Lung microvascular endothelial cell (primary cell): Measurements from ENCODE around the gene CHST9. TPM values are rescaled to one million over a fixed set of nuclear protein-coding genes. Genes with fewer than 3 reads are reported as not detected.
"Not testable (repeated sequence)": the region's sequence is repeated elsewhere in the genome, so short reads cannot be mapped to it uniquely, and the experiment has no call there.

Experiments used
- DNase-seq, 2 donors: peaks; one replicate each; pipeline versions ENCODE4 v3.0.0 to v3.0.0-alpha.2; 2010; ENCODE audit warnings: low read depth in 2 of 2
- total RNA-seq: library from RNA; depleted of rRNA; stranded (reverse); fragments of >200 nt; gene quantifications from 2 replicates; pipeline ENCODE4 v1.2.1, GENCODE V29; 2014

The CHST9 gene
- total RNA-seq, 1 donor from 2014 or later: not detected

DNA sequence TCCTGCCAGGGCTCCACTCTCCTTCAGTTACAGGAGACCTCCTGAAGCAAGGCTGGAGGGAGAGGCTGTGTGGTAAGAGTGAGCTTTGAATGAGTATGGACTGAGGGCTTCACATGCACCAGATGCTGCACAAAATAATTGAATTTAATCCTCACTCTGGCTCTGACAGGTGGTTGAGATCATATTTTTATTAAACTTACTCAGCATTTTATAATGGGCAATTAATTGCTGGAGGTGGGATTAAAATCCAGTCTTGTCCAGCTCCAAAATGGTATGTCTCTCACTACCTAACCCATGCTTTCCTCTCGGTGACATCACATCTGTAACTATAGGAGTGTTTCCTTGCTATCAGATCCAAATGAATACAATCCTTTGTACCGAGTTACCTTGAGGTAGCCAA lies 253.4 kb downstream of the CHST9 start:
- no peak for DNase-seq

- DNase-seq: no peak
These were observed 254.5 kb downstream of the CHST9 start for GRCh38 chr18:26930630-26931029.

DNA sequence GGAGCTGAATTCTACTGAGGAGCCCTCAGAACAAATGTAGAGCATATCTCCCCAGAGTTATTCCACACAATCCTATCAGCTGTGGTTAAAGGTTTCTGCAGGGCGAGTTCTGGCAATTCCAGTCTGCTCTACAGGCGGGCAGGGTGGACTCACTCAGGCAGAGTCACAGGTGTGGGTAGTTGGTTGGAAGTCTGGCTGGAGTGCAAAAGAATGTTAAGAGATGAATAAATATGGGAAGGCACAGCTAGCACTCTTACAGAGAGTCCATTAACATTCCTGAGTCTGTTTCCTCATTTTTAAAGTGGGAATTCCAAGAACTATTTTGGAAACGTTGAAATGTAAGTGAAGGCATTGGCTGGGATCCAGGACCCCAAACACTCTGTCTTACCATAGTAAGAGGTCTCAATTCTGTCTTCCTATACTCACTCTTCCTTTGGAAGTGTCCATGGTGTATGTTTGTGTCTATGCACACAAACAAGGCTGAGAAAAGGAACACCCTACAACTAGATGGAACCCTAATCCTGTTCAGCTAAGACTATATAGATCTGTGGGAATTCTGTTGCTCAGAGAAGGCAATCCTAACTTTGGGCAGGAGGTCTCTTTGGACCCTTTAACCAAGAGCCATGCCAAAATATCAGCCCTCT lies 256.3 kb downstream of the CHST9 start:
- DNase-seq: no peak

- not testable (repeated sequence) for DNase-seq
These were observed 257.3 kb downstream of the CHST9 start for GRCh38 chr18:26927822-26928221.

DNA sequence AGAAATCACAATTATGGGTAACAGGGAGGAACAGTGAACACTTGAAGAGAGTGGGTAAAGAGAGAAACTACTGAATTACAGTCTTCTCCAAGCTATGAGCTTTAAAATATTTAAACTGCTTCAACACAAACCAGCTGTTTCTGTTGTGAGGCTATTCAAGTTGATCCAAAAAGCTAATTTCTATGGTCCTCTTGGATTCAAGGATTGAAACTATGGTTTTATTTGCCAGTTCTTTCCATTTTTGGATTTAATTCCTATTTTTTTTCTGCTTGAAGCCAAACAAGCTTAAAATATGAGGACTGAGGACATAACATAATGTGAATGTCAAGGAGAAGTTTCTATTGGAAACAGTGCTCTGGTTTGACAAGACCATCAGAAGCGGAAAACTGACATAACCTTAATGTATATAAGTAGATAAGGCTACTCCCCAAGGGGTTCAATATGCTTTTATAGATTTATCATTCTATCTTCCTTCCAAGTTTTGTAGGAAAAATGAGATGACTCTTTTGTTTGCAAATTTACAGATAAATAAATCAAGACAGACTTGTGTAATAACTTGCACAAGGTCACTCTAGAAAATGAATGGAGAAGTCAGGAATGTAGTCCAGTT lies 258.9 kb downstream of the CHST9 start:
- no peak for DNase-seq

GRCh38 chr18:26925313-26925712 lies 259.8 kb downstream of the CHST9 start:
- DNase-seq: no peak

DNA sequence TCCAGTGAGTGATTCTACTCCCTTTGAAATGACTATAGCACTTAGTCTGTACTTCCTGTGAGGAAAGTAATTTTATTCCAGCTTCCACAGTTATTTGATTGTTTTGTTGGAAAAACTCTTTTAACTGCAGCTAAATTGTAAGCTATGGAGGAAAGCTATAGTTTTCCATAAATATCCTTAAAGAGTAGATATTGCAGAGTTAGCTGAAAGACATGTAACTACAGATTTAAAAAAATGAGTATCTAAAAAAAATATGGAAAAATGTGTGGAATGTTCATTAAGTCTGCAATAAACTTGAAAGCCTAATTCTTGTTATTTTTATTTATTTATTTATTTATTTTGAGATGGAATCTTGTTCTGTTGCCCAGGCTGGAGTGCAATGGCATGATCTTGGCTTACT lies 262.8 kb downstream of the CHST9 start:
- DNase-seq: no peak

GRCh38 chr18:26920644-26921043 lies 264.5 kb downstream of the CHST9 start:
- no peak for DNase-seq

DNA sequence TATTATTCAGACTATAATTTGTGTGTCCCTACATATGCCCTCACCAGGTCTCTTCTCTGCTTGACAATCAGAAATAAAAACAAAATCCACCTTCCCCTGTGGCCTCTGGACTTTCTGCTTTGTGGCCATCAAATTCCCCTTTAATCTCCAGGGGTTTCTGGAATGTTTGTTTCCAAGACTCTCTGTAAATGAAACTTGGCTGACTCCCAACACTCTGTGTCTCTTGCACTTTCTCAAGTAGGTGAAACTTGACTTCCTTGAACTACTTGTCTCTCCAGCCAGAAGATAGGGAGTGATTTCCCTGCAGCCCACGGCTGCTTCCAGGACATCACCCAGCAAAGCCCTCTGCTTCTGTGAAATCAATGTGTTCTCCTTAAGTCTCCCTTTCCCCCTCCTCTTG lies 265.5 kb downstream of the CHST9 start:
- no peak for DNase-seq

DNA sequence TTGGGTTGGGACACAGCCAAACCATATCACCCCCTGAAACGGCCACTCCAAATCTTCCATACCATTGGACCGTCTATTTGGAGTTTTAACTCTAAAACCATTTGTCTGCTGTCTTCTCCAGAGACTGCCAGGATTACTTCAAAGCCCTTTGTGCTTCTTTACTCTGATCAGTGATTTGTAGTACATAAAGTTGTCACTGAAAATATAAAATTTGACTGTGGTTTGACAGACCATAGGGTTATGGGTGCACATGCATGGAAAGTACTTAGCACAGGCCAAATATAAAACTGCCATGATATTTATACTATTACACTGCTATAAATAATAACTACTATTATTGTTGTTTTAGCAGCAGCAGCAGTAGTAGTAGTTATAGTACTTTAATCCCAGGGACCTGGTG lies 265.9 kb downstream of the CHST9 start:
- DNase-seq: no peak

DNA sequence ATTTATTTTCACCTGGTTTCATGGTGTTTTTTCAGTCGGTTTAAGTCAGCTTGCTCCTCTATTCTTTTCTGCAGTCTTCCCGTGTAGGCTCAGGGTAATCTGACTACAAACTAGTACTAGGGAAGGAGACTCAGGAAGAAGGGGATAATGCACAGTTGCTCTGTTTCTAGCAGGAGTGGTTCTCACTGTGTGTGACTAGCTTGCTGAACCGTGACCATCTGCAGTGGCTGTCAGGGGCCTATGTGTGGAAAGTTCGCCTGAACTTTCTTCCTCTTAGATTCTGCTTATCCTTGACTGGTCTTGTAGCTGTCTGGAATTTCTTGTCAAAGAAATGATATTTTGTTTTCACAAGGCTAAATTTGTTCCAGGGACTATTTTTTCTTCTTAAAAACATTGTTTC lies 273.3 kb downstream of the CHST9 start:
- DNase-seq: no peak

DNA sequence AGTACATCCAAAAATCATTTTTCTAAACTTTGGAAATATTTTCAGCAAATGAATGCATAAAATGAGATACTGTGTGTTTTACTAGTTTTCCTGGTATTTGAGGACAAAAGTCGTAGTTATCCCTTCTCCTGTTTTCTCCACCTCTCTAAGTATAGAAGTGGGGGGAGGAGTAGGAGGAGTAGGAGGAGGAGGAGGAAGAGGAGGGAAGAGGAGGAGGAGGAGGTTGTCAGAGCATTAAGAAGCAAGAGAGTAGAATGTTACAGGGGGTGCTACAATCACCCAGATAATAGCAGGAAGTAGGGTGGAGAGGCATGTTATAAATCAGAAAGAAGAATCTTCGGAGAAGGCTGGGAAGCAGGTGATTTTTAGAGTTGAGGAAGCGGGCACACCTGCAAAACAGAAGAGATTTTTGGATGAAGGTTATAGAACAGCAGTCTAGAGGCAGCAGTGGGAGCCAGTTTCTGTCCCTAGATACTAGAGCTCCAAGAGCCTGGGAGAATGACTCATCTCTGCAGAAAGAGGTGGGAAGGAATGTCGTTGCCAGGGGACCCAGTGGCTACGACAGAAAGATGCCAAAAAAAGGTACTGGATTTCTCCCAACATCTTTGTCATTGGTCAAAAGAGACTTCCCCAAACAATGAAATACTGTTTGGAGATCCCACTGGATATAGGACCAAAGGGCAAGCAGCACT lies 275.4 kb downstream of the CHST9 start:
- DNase-seq: no peak

GRCh38 chr18:26908906-26909305 lies 276.2 kb downstream of the CHST9 start:
- no peak for DNase-seq

- no peak for DNase-seq
These were observed 282.8 kb downstream of the CHST9 start for GRCh38 chr18:26902291-26902690.

DNA sequence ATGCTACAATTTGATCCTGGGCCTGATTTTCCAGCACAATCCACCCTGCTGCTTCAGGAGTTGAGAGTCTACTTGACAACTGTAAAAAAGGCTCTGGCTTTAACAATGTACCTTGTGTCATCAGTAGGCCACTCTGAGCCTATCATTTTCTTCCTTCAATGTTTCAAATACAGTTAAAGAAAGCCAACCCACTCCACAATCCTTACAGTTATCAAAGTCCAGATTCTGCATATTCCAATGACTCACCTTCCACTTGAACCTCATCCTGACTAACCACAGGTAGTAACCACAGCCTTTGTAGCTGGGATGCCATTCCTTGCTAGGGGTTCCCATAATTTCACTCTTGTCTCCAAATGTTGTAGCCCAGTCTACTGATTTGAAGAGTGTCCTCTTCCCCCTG lies 284.1 kb downstream of the CHST9 start:
- no peak for DNase-seq

DNA sequence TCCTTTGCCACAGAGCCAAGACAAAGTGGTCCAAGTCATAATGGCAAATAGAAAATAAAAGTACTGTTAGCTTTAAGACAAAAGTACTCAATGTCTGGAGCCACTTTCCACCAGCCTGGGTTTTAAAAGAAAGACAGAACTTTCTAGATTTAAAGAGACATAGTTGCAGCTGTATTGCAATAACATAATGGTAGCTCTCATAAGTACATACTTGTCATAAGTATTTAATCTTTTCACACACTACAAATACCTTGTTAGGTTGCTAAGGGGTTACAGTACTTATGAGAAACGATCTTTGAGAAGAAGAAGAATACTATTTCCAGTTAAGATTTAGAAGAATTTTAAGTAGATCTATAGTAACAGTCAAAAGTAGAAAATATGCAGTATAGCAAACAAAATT lies 290.7 kb downstream of the CHST9 start:
- DNase-seq: no peak

DNA sequence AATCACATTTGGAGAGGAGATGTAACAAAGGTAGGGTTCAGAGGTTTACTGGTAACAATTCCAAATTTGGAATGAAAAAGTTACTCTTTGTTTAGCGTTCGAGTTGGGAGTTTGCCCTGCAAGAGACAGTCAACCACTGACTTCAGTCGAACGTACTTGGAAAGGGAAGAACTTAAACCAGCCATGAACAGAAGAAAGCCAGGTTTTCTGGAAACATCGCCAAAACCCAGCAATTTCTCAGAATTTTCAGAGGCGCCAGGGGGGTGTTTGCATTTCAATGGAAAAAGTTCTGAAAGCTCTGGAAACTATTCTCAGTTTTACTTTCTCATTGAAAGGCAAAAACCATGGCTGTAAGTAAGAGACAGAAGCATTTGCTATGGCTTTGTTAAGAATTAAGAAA lies 291.1 kb downstream of the CHST9 start:
- DNase-seq: no peak

DNA sequence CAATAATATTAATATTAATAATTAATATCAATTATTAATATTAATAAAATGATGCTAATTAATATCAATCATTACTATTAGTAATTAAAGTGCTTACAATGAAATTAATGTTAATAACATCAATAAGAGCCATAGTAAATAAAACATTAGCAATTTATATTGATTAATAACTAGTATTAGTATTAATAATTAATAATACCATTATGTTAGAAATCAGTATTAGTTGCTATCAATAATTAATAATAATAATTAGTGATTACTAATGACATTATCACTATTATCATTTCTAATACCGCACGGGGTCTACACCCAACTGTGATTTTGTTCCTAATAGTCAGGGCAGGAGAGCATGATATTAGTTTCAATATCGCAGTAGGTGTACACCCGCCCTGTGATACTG lies 296.8 kb downstream of the CHST9 start:
- DNase-seq: no peak

DNA sequence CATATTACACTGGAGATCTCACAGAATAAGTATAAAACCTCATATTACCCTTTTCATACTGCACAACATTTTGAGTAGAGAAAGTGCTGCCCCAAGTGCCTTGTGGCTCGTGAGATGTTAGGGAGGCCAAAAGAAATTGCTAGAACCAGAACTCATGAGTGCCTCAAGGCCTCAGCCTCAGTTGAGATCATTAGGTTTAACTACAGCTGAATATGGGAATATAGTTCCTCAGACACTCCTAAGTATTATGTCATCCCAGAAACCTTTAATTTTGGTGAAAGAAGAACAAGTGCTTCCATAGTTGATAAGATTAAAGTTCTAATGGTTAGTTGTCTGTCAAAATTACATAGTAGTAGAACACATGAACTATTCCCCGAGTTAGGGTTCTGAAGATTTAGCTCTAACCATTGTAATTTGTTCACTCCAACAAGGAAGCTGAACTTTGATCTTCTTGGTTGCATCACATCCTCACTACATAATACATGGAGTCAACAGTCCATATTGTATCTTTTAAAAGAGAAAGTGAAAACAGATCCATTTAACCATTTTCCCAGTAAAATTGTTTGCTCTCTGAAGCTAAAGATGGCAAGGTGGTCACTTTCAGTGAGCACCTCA lies 310.0 kb downstream of the CHST9 start:
- DNase-seq: no peak

DNA sequence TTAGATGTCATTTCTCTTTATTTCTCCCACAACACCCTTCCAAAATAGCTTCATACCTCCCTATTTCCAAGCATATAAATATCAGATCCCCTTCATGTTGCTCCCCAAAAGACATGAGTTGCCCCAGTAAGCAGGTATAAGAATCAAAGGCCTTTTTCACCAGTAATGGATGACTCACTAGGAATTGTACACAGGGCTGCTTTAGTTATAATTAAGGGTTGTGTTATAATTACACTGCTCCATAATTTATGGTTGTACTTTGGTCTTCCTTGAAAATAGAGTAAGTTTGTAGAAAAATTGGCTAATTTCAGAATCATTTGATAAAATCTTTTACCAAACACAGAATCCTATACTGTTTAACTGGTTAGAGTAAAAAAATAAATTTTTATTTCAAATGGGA lies 310.8 kb downstream of the CHST9 start:
- no peak for DNase-seq

DNA sequence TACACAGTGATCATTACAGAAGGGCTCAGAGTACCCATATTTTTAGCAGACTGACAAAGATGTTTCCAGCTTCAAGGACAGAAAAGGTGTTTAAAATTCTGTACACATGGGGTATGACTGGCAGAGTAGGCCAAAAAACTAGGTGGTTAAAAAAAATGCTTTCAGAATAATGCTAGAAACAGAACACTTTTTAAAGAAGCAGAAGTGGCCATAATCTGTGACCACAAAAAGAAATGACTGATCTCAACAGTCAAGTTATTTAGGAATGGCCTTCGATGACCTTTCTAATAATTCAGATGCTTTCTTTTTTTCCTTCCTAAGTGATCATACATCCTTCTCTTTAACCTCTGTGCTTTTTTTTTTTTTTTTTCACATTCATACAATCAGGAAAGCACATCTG lies 315.5 kb downstream of the CHST9 start:
- DNase-seq: no peak

GRCh38 chr18:26868968-26869586 lies 316.0 kb downstream of the CHST9 start:
- no peak for DNase-seq
